ENCODE results near the gene UBE2E2. TPM values are rescaled to one million over a fixed set of nuclear protein-coding genes. Genes with fewer than 3 reads are reported as not detected.

The UBE2E2 gene
- total RNA-seq, 1 experiment from 2014 or later: 54.9 TPM

DNA sequence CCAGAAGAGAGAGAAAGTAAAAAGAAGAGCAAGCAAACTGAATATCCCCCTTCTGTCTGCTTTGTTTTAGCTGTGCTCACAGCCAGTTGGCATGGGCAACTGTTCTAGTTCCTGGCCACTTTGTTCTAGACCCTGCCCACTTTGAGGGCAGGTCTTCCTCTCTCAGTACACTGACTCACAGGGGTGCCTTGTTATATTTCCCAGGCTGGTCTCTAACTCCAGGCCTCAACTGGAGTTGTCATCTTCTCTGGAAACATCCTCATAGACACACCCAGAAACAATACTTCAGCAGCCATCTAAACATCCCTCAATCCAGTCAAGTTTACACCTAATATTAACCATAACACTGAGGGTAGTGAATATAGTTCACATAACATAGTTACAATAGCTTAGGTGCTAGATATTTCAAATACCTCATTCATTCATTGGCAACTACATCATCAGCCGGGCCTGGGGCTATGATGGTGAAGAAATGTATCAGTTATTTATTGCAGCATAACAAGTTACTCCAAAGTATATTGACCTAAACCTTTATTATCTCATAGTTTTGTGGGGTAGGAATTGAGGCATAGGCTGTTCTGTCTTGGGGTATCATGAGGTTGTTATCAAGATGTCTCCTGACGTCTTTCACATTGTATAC is 106.0 kb downstream of the UBE2E2 start:
- no peak for TF ChIP-seq ATF1 (CRISPR knock-in tag; IDR thresholded peaks at IDR 0.05)
- TF ChIP-seq, protein P1, sequence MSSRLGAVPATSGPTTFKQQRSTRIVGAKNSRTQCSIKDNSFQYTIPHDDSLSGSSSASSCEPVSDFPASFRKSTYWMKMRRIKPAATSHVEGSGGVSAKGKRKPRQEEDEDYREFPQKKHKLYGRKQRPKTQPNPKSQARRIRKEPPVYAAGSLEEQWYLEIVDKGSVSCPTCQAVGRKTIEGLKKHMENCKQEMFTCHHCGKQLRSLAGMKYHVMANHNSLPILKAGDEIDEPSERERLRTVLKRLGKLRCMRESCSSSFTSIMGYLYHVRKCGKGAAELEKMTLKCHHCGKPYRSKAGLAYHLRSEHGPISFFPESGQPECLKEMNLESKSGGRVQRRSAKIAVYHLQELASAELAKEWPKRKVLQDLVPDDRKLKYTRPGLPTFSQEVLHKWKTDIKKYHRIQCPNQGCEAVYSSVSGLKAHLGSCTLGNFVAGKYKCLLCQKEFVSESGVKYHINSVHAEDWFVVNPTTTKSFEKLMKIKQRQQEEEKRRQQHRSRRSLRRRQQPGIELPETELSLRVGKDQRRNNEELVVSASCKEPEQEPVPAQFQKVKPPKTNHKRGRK (CRISPR knock-in tag; IDR thresholded peaks at IDR 0.05; ENCODE audit: borderline replicate concordance): no peak
- TF ChIP-seq TP53 (CRISPR knock-in tag; IDR thresholded peaks at IDR 0.05): no peak
- no peak for TF ChIP-seq AFF4 (CRISPR knock-in tag; IDR thresholded peaks at IDR 0.05; ENCODE audit: borderline replicate concordance)
- no peak for TF ChIP-seq ATF2 (CRISPR knock-in tag; IDR thresholded peaks at IDR 0.05; ENCODE audit: borderline replicate concordance, low read depth)
- no peak for TF ChIP-seq NFATC4 (CRISPR knock-in tag; IDR thresholded peaks at IDR 0.05)
- TF ChIP-seq, protein P2, sequence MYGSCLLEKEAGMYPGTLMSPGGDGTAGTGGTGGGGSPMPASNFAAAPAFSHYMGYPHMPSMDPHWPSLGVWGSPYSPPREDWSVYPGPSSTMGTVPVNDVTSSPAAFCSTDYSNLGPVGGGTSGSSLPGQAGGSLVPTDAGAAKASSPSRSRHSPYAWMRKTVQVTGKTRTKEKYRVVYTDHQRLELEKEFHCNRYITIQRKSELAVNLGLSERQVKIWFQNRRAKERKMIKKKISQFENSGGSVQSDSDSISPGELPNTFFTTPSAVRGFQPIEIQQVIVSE (CRISPR knock-in tag; IDR thresholded peaks at IDR 0.05; ENCODE audit: borderline replicate concordance): no peak
- TF ChIP-seq ATF6 (CRISPR knock-in tag; IDR thresholded peaks at IDR 0.05): no peak
- TF ChIP-seq, protein P3, sequence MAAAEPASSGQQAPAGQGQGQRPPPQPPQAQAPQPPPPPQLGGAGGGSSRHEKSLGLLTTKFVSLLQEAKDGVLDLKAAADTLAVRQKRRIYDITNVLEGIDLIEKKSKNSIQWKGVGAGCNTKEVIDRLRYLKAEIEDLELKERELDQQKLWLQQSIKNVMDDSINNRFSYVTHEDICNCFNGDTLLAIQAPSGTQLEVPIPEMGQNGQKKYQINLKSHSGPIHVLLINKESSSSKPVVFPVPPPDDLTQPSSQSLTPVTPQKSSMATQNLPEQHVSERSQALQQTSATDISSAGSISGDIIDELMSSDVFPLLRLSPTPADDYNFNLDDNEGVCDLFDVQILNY (CRISPR knock-in tag; IDR thresholded peaks at IDR 0.05): no peak
- TF ChIP-seq SMAD3 (CRISPR knock-in tag; IDR thresholded peaks at IDR 0.05; ENCODE audit: borderline replicate concordance): no peak
- TF ChIP-seq ATF3 (CRISPR knock-in tag; conservative IDR thresholded peaks at IDR 0.05): no peak
- TF ChIP-seq ZNF423 (CRISPR knock-in tag; IDR thresholded peaks at IDR 0.05): no peak
- no peak for TF ChIP-seq TCF7 (CRISPR knock-in tag; IDR thresholded peaks at IDR 0.05; ENCODE audit: low read depth)
- no peak for TF ChIP-seq MYBL2 (CRISPR knock-in tag; IDR thresholded peaks at IDR 0.05)
- no peak for TF ChIP-seq ZNF396 (CRISPR knock-in tag; IDR thresholded peaks at IDR 0.05; ENCODE audit: borderline replicate concordance)
- no peak for TF ChIP-seq FOXP1 (CRISPR knock-in tag; IDR thresholded peaks at IDR 0.05; ENCODE audit: borderline replicate concordance)
- DNase-seq (ENCODE audit: low spot score): no peak
- CTCF ChIA-PET: no interaction called here
- H3K27ac Mint-ChIP-seq: no peak overlapping the region
- H3K4me1 Mint-ChIP-seq: peaks cover 8% of the 10 kb centered on the region; the same call in 1 of the 2 replicates
- H3K36me3 Mint-ChIP-seq: peaks cover 6% of the 10 kb centered on the region
- H3K27me3 Mint-ChIP-seq (ENCODE audit: low read depth): no peaks in the 10 kb centered on the region
- no peak for ATAC-seq
- peaks cover 5% of the 10 kb centered on the region for H3K9me3 Mint-ChIP-seq
- POLR2A ChIA-PET: no interaction called here
- no peak overlapping the region for H3K4me3 Mint-ChIP-seq

Measured in WTC11 (cell line).